ENCODE data around the gene TENM4.

DNA sequence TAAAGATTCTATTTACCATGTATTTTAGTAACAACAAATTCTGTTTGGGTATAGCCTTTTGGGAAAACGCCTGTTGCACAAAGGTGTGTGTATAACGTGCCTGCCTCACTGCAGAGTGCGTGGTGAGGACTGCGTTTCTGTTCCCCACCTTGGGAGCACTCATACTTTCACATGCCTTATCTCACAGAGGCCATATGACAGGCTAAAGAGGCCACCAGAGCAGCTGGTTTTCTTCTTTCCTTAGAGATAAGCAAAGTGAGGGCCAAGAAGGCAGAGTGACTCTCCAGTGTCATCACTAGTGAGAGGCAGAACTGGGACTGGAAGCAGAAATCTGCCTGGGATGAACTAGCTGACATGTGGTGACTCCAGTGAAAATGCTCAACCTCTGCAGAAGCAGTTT is 497.0 kb downstream of the TENM4 start:
- no peak for TF ChIP-seq TCF7L2 (IDR thresholded peaks at IDR 0.05; ENCODE audit: low read depth, low read length)
- TF ChIP-seq, protein P1, sequence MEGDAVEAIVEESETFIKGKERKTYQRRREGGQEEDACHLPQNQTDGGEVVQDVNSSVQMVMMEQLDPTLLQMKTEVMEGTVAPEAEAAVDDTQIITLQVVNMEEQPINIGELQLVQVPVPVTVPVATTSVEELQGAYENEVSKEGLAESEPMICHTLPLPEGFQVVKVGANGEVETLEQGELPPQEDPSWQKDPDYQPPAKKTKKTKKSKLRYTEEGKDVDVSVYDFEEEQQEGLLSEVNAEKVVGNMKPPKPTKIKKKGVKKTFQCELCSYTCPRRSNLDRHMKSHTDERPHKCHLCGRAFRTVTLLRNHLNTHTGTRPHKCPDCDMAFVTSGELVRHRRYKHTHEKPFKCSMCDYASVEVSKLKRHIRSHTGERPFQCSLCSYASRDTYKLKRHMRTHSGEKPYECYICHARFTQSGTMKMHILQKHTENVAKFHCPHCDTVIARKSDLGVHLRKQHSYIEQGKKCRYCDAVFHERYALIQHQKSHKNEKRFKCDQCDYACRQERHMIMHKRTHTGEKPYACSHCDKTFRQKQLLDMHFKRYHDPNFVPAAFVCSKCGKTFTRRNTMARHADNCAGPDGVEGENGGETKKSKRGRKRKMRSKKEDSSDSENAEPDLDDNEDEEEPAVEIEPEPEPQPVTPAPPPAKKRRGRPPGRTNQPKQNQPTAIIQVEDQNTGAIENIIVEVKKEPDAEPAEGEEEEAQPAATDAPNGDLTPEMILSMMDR (IDR thresholded peaks at IDR 0.05), result no peak
- TF ChIP-seq SIN3A (IDR thresholded peaks at IDR 0.05; ENCODE audit: borderline replicate concordance, insufficient read depth, low read depth, low read length), result no peak
